GM21390 (cell line): ENCODE data around the gene KIAA0232.
A peak's percentile ranks its signal among the peaks of the same experiment; 100 is the strongest.
"Not testable (repeated sequence)": the region's sequence is repeated elsewhere in the genome, so short reads cannot be mapped to it uniquely, and the experiment has no call there.

ENCODE experiments used
- ATAC-seq: cut with Tn5 transposase; IDR thresholded peaks from one replicate; pipeline ENCODE4 v1.9.1; 2021; ENCODE audit not compliant: unreplicated experiment

Gene KIAA0232

DNA sequence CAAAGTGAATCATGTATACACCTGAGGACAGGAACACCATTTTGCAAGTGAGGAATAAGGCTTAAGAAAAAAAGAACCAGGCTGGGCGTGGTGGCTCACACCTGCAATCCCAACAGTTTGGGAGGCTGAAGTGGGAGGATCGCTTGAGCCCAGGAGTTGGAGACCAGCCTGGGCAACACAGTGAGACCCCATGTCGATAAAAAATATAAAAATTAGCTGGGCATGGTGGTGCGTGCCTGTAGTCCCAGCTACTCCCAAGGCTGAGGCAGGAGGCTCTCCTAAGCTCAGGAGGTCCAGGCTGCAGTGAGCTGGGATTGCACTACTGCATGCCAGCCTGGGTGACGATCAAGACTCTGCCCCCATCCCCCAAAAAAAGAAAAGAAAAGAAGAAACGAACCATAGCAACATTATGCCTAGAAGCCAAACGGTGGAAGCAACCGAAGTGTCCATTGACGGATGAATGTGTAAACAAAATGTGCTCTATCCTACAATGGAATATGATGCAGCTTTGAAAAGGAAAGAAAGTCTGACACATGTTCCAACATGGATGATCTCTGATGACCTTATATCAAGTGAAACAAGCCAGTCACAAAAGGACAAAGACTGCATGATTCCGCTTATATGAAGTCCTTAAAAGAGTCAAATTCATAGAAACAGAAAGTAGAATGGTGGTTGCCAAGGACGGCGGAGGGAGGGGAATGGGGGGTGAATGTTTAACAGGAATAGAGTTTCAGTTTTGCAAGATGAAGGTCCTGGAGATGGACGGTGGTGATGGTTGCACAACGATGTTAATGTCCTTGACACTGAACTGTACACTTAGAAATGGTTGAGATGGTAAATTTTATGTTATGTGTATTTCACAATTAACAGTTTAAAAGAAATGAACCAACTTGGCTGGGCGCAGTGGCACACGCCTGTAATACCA lies 8.6 kb upstream of the KIAA0232 start:
- ATAC-seq = no peak

GRCh38 chr4:6775746-6776145 lies 6.8 kb upstream of the KIAA0232 start:
- no peak for ATAC-seq

- ATAC-seq = no peak
Observed at GRCh38 chr4:6776920-6777635, 5.4 kb upstream of the KIAA0232 start.

DNA sequence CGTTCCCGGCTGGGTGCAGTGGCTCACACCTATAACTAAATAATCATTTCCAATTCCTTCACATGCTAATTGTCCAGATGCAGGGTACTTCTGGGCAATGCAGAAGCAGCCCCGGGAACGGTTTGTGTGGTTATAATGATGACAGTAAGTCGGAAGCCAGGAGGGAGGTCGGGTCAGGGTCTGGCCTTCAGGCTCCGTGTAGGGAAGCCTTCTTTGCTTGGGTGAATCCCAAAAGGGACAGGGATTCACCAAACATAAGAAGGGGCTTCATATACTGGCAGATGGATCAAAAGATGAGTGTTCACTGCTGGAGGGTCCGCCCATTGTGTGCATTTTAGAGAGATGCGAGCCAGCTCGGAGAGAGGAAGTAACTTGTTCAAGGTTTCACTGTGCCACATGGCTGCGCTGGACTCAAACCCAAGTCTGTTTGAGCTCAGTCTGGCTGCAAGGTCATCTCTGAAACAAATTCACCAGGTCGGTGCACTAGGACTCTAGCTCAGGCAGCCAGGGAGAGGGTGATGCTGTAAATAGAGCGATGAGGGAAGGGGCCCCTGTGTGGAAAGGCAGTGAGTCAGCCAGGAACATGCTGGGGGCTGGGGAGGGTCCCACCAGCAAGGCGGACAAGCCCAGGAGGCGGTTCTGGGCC lies 4.8 kb upstream of the KIAA0232 start:
- no peak for ATAC-seq

GRCh38 chr4:6778435-6778834 lies 4.1 kb upstream of the KIAA0232 start:
- no peak for ATAC-seq

GRCh38 chr4:6779667-6780565 lies 2.6 kb upstream of the KIAA0232 start:
- no peak for ATAC-seq

- no peak for ATAC-seq
Observed at GRCh38 chr4:6781113-6781512, 1.4 kb upstream of the KIAA0232 start.

- no peak for ATAC-seq
Observed at GRCh38 chr4:6781561-6781960, 966 bp upstream of the KIAA0232 start.

- ATAC-seq = no peak
Observed at GRCh38 chr4:6782846-6783110, 251 bp downstream of the KIAA0232 start.

- ATAC-seq = peak; percentile 73
Observed at GRCh38 chr4:6783111-6783981, 819 bp downstream of the KIAA0232 start.

GRCh38 chr4:6785572-6785925 lies 3.0 kb downstream of the KIAA0232 start:
- no peak for ATAC-seq

DNA sequence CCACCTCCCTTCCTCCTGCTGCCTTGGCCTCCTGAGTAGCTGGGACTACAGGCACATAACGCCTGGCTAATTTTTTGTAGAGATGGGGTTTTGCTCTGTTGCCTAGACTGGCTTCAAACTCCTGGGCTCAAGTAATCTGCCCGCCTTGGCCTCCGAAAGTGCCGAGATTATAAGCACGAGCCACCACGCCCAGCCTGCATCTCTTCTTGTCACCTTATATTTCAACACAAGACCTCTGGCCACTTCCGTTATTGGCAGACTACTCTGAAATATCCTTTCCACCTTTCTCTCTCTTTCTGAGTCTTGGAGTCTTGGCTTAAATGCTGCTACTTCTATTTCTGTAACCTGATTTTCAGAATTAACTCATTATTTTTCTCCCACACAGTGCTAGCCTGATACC lies 5.6 kb downstream of the KIAA0232 start:
- no peak for ATAC-seq

DNA sequence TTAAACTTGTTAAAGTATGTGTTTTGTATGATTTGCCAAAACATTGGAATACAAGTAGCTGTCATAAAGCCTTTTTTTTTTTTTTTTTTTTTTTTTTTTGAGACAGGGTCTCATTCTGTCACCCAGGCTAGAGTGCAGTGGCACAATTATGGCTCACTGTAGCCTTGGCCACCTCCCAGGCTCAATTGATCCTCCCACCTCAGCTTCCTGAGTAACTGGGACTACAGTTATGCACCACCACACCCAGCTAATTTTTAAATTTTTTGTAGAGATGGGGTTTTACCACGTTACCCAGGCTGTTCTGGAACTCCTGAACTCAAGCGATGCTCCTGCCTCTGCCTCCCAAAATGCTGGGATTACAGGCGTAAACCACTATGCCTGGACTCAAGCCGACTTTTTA lies 8.7 kb downstream of the KIAA0232 start:
- ATAC-seq = not testable (repeated sequence)

DNA sequence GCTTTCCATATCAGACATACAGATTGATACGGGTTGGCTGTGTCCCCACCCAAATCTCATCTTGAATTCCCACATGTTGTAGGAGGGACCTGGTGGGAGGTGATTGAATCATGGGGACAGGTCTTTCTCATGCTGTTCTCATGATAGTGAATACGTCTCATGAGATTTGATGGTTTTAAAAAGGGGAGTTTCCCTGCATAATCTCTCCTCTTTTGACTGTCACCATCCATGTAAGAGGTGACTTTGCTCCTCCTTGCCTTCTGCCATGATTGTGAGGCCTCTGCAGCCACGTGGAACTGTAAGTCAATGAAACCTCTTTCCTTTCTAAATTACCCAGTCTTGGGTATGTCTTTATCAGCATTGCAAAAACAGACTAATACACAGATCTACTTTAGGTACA lies 9.3 kb downstream of the KIAA0232 start:
- ATAC-seq = not testable (repeated sequence)

DNA sequence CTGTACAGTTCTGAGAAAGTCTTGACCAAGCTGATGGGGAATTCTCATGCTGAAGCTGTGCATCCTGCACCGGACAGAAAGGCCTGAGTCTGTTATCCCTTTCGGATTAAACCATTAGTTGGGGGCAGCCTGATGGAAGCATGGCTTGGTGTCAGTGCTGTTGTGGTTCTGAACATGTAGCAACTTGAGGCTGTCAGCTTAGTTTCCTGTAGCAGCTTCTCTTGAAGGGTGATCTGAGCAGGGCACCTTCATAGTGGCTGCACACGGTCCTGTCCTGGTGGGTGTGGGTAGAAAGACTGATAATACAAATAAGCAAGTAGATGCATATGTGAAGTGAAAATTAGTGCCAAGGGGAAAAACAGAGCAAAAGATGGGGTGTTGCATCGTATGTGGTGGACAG lies 11.7 kb downstream of the KIAA0232 start:
- ATAC-seq = no peak

DNA sequence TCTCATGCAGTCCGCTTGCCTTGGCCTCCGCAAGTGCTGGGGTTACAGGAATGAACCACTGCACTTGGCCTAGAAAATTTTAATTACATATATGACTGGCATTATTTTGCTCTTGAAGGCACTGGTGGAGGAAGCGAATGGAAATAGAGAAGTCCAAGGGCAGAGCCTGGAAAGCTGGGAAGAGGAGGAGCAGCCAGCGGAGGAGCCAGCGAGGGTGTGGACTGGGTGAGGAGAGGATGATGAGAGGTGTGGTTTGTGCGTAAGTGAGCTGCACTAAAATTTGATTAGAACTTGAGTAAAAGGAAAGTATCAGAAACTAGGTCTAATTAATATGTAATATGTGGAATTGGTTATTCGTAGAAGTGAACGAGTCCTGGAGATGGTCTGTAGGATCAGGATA lies 13.3 kb downstream of the KIAA0232 start:
- ATAC-seq = no peak

- not testable (repeated sequence) for ATAC-seq
Observed at GRCh38 chr4:6797368-6797767, 14.8 kb downstream of the KIAA0232 start.

- ATAC-seq = no peak
Observed at GRCh38 chr4:6799091-6799490, 16.6 kb downstream of the KIAA0232 start.

- no peak for ATAC-seq
Observed at GRCh38 chr4:6802025-6802424, 19.5 kb downstream of the KIAA0232 start.

DNA sequence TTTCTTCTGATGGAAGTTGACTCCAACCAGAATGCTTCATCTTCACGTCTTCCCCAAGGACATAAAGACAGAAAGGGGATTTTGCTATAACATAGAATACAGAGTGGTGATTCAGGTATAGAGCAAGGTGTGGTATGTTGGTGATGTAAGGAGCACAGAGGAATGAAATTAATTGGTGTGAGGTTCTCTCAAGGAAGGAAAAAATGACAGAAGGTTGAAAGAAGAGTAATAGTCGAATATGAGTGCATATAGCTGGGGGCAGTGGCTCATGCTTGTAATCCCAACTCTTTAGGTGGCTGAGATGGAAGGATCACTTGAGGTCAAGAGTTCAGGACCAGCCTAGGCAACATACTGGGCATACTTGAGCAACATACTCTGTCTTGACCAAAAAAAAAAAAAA lies 20.1 kb downstream of the KIAA0232 start:
- no peak for ATAC-seq
